Measurements from ENCODE around the gene DSC3.

Gene DSC3

GRCh38 chr18:31042406-31043181 is at the start of gene DSC3:
DSC3 (minus strand) TSS chr18:31042742; CDS start chr18:31042660, 82 bp downstream.
- no peak for FAIRE-seq

DNA sequence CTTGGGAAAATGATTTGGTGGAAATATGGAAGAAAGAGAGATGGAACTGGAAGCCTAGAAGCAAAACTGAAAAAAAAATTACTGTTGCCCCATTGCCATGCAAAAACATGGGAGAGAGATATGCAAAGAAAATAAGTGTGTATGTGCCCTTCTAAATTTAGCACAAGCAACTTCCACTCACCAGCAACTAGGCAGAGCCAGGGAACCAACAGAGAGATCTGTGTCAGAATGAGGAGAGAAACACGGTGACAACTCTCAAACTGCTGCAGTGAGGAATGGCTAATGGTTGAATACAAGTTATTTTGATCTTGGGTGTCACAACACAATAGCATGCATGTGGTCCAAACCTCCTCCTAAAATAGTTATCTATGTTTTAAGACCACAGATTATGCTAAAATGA is 48.8 kb upstream of the DSC3 start:
- no peak for DNase-seq (ENCODE audit: extremely low spot score, insufficient read length, low read depth)
- FAIRE-seq, result no peak

More at GRCh38 chr18:31042406-31043181, at the start of gene DSC3:
- no peak for DNase-seq (ENCODE audit: extremely low spot score, insufficient read length, low read depth)

GRCh38 chr18:31088532-31088931 is 46.0 kb upstream of the DSC3 start:
- FAIRE-seq (no peak), DNase-seq (ENCODE audit: extremely low spot score, insufficient read length, low read depth) (no peak)

DNA sequence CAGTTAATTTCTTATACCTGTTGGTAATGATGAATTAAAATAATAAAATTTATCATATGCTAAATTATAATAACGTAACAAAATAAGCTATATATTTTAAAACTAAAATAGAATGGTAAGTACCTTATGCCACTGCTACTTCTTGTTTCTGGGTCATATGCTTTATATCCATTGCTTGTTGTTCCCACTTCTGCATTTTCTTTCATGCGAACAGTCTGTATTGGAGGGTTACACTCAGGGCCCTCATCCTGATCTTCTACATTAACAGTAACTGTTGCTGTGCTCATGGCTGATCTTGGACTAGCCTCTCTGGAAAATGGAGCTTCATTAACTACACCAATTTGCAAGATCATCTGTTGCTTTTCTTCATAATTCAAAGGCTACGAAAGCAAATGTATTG is 37.4 kb upstream of the DSC3 start:
- FAIRE-seq (no peak), DNase-seq (ENCODE audit: extremely low spot score, insufficient read length, low read depth) (no peak)

GRCh38 chr18:31077878-31078277 is 35.3 kb upstream of the DSC3 start:
- no peak for FAIRE-seq
- no peak for DNase-seq (ENCODE audit: extremely low spot score, insufficient read length, low read depth)

DNA sequence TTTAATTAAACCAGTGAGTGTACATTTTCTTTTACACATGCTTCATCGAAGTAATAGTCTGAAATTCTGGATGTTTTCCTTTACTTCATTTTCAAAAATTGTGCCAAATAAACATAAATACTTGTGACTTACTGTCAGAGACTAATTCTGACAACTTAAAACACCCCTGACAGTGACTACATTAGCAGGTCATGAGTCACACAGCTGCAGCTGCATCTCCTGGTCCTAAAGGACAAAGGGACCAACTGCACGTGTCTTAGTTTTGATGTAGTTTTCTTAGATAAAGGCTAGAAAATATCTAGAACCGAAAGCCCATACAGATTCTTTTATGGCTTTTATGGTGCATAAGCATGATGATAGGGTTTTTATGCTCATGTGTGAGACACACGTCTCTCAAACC is 29.6 kb upstream of the DSC3 start:
- DNase-seq (ENCODE audit: extremely low spot score, insufficient read length, low read depth), result no peak
- no peak for FAIRE-seq

GRCh38 chr18:31070206-31070605 is 27.7 kb upstream of the DSC3 start:
- no peak for DNase-seq (ENCODE audit: extremely low spot score, insufficient read length, low read depth)

DNA sequence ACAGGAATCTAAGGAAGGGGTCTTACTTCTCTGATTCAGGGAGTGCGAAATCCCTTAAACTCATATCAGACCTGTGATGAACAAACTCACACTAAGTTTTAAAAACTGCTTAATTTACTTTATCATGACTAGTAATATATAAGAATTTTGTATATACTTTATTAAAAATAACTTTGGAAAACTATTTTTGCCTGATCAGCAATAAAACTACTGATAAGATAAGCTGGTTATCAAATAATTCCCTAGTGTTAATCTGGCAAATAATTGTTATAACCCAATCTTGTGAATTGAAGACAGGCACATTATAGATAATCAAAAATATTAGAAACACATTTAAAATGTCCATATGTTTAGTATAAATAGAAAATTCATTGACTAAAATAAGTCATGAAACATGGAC is 23.7 kb upstream of the DSC3 start:
- no peak for FAIRE-seq
- no peak for DNase-seq (ENCODE audit: extremely low spot score, insufficient read length, low read depth)

More at GRCh38 chr18:31070206-31070605, 27.7 kb upstream of the DSC3 start:
- FAIRE-seq, result no peak

DNA sequence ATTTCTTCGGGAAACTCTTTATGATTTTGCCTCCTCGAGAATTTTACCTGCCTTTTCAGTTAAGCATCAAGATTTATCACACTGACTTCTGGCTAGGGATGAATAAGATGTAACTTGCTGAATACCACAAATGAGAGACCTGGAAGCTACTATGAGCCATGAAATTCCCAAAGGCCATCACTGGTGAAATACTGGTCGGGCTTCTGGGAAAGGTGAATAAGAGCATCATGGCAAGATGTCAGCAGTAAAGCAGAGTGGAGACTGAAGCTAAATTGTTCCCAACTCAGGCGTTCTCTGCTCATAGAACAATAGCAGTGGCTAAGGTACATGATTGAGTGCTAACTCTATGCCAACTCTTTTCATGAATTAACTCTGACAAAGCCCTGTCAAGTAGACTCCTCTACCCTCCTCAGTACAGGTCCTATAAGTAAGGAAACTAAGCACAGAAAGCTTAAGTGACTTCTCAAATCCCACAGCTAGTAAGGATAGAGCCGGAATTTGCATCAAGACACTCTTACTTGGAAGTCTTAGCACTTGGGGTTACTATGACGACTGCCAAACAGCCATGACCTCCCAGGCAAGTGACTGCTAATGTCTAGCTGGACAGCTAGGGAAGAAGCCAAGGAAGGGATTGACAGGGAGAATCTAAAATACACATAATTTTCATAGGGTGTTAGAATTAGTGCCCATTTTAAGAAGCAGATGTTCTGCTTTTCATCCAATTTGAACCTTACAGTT is 22.7 kb upstream of the DSC3 start:
- FAIRE-seq (no peak), DNase-seq (ENCODE audit: extremely low spot score, insufficient read length, low read depth) (no peak)

DNA sequence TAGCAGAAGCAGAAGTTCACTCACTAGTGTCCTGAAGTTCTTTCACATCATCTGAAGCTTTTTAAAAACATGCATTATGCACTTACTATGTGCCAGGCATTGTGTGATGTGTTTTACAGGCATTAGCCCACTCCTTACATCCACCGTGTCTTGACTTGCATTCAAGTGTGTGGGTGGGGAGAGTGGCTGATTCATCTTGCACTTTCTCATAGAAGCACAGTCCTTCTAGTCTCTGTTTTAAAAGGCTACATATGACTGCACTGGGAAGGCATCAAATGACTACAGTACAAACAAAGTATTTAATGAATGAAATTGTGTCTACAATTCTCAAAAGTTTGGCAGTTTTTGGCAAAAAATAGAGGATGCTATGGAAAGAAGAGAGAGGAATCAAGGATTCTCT is 21.6 kb upstream of the DSC3 start:
- FAIRE-seq (no peak), DNase-seq (ENCODE audit: extremely low spot score, insufficient read length, low read depth) (no peak)

- DNase-seq (ENCODE audit: extremely low spot score, insufficient read length, low read depth), result no peak
- no peak for FAIRE-seq
Observed at GRCh38 chr18:31061945-31062344, 19.4 kb upstream of the DSC3 start.

DNA sequence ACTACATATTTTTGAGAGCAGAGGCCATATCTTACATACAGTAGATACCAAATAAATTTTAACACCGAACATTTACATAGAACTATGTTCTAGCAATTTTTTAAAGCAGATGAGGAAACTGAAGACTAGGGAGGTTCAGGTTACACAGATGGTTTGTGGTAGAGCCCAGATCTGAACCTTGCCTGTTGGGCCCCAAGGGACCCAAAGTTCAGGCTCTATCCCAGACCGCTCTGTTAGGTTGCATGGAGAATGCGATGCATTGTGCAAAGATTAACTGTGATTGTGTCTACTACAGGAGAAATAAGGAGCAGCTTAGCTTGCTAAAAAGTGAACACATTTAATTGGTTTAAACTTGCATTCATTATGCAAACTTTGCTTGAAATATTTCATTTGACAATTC is 16.4 kb upstream of the DSC3 start:
- no peak for DNase-seq (ENCODE audit: extremely low spot score, insufficient read length, low read depth)
- no peak for FAIRE-seq

DNA sequence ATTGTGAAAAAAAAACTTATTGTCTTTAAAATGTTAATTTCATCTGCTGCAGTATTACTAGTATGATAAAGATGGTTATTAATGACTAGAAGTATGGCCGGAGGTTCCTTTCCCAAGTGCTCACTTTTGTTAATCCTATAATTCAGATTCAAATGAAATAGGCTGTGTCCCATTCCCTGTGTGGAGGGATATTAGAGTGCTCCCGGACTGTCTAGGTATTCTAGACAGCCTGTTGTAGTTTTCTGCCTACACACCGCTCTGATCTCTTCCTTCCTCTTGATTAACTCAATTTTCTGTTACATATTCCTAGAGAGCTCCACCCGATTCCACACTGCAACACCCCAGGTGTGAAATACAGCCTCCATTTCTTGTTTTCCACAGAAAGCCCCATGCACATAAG is 15.4 kb upstream of the DSC3 start:
- FAIRE-seq (no peak), DNase-seq (ENCODE audit: extremely low spot score, insufficient read length, low read depth) (no peak)

DNA sequence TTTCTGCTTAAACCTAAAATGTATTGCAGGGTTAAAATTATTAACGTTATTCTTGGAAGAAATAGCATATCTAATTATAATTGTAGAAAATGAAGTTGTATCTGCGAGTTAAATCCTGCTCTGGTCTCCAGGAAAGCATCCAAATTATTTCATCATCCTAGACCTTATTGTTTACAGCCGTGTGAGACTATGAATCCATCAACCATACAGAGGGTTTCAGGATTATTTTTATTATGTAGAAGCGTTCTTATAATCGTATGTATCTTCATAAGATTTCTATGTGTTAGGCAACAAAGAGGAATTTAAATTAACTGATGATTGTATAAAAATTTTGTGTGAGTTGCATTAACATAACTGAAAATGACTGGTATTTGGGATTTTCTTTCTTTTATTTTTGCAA is 14.5 kb upstream of the DSC3 start:
- FAIRE-seq, result no peak
- no peak for DNase-seq (ENCODE audit: extremely low spot score, insufficient read length, low read depth)

DNA sequence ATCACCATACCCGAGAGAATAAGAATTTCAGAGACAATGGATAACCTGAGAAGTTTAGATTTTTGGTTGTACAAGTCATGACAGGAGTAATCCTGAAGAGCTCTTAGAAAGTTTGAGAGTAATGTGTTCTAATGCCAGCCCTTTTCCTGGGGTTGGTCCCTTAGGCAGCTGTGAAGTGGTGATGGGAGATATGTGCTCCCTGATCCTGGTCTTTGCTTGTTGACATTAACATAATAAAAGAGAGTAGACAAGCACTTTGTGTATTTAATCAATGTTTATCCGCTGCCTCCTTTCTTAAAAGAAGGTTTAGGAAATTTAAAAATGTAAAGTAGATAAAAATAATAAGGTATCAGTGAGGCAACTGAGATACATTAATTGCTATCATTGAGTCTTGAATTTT is 13.8 kb upstream of the DSC3 start:
- no peak for DNase-seq (ENCODE audit: extremely low spot score, insufficient read length, low read depth)
- no peak for FAIRE-seq

DNA sequence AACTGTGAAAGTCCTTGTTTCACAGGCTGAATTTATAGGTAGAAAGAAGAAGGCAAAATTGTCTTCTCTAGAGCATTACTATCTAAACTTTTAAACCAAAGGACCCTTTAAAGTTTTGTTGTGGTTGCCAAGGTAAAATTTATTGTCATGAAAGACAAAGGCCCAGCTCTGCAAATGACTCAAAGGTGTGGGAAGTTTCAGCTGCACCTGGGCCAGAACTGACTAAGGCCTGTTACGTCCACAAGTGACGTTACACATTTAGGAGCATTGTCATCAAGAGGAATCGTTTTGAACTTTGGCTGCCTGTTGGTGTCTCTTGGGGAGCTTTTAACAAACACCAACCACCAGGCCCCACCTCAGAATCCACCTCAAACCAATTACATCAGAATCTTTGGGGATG is 8.1 kb upstream of the DSC3 start:
- FAIRE-seq (no peak), DNase-seq (ENCODE audit: extremely low spot score, insufficient read length, low read depth) (no peak)

DNA sequence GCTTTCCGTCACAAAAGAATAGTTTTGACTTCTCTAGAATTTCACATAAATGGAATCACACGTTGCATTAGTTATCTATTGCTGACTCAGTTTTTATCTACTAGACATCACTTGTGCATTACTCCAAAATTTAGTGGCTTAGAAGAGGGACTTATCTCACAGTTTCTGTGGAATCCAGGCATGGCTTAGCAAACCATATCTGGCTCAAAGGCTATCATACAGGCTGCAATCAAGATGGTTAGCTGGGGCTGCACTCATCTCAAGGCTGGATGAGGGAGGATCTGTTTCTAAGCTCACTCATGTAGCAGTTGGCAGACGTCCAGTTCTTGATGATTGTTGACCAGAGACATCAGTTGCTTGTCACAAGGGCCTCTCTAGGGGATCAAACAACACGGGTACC is 6.6 kb upstream of the DSC3 start:
- no peak for DNase-seq (ENCODE audit: extremely low spot score, insufficient read length, low read depth)
- no peak for FAIRE-seq

DNA sequence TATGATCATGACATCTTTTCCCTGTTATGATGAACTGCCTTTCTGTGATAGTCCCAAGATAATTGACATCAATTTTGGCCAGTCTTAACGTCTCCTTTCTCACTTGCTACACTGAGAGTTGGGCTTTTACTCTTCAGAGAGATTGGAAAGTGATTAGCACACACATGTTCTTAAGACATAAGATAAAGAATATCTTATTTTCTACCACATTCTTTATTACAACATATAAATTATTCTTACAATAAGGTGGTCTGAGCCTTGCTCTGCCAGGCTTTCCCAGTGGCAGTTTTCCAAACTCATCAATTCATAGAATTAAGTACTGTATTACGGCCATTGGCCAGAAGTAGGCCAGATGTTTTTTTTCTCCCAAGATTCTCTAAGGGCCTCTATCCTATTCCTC is 5.7 kb upstream of the DSC3 start:
- FAIRE-seq (no peak), DNase-seq (ENCODE audit: extremely low spot score, insufficient read length, low read depth) (no peak)

- DNase-seq (ENCODE audit: extremely low spot score, insufficient read length, low read depth) (no peak), FAIRE-seq (no peak)
Observed at GRCh38 chr18:31046916-31047315, 4.4 kb upstream of the DSC3 start.

GRCh38 chr18:31045599-31045998 is 3.1 kb upstream of the DSC3 start:
- DNase-seq (ENCODE audit: extremely low spot score, insufficient read length, low read depth), result no peak
- FAIRE-seq, result no peak

DNA sequence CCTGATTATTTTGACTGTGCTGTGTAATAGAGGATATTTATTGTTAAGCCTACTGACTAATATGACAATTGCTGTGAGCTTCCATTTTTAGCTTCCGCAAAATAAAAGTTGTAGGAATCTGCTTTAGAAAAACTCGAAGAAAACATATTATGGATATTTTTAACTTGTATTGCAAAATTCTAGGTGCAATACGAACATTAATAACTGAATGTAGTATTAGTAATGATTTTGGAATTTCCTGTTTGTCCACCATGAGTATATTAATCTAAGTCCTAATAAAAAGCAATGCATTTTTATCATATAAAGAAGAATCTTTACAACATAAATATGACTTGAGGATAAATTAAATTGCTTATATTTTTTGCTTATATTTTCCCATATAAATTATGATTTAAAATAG is 2.4 kb upstream of the DSC3 start:
- FAIRE-seq (no peak), DNase-seq (ENCODE audit: extremely low spot score, insufficient read length, low read depth) (no peak)

- FAIRE-seq (no peak), DNase-seq (ENCODE audit: extremely low spot score, insufficient read length, low read depth) (no peak)
Observed at GRCh38 chr18:31043709-31044108, 1.2 kb upstream of the DSC3 start.

Measured in GM18507 (cell line).